Activated T-cell treated with anti-CD3 and anti-CD28 coated beads, Interleukin-2, amount 50 U/mL, for 72 hours (primary cell): ENCODE results near the gene AIPL1. TPM values are rescaled to one million over a fixed set of nuclear protein-coding genes. Genes with fewer than 3 reads are reported as not detected.
"Not testable (repeated sequence)": the region's sequence is repeated elsewhere in the genome, so short reads cannot be mapped to it uniquely, and the experiment has no call there.

Experiments
- ATAC-seq, 2 donors: fragments of 150-1000 bp; cut with Tn5 transposase; replicated peaks in 1 of 2; 2 replicates each; pipeline ENCODE4 v1.10.0; 2021; ENCODE audit warnings: moderate library complexity in 2 of 2, mild to moderate bottlenecking in 1 of 2
- DNase-seq, 2 donors: peaks; one replicate each; pipeline ENCODE4 v3.0.0; 2021 to 2022; ENCODE audit warnings: mixed read lengths in 1 of 2
- H3K27ac Mint-ChIP-seq: one replicate; pipeline ENCODE4 v1.8.0; 2022; ENCODE audit warnings: mild to moderate bottlenecking, moderate library complexity, mixed read lengths
- H3K27me3 Mint-ChIP-seq: one replicate; pipeline ENCODE4 v1.8.0; 2022; ENCODE audit warnings: low read depth, mixed read lengths
- H3K36me3 Mint-ChIP-seq, 2 donors: one replicate each; pipeline ENCODE4 v1.8.0; 2022; ENCODE audit warnings: mixed read lengths in 2 of 2, mild to moderate bottlenecking in 1 of 2; ENCODE audit not compliant: insufficient read depth in 2 of 2
- H3K4me1 Mint-ChIP-seq: one replicate; pipeline ENCODE4 v1.8.0; 2022; ENCODE audit warnings: low read depth, mixed read lengths
- H3K4me3 Mint-ChIP-seq, 2 donors: one replicate each; pipeline ENCODE4 v1.8.0; 2022; ENCODE audit warnings: mild to moderate bottlenecking in 2 of 2, mixed read lengths in 2 of 2, moderate library complexity in 2 of 2
- H3K9me3 Mint-ChIP-seq, 2 donors: one replicate each; pipeline ENCODE4 v1.8.0; 2022; ENCODE audit warnings: mixed read lengths in 2 of 2
- total RNA-seq, 2 donors: library from RNA; stranded (reverse); gene quantifications; one replicate each; pipeline ENCODE4 v1.2.3, GENCODE V29; 2022

The AIPL1 gene
- total RNA-seq, result not detected

GRCh38 chr17:6435051-6435450, at the start of gene AIPL1:
Gene AIPL1 (minus strand): TSS chr17:6435121. CDS start chr17:6435104, 17 bp downstream.
- Mint-ChIP-seq H3K27me3 (peaks cover 36% of the 10 kb centered on the region), H3K27ac (no peak within 1 kb of the TSS), H3K9me3 (peaks cover 0 to 2% of the 10 kb centered on the region in 2 donors), H3K4me3 (no peak within 1 kb of the TSS), H3K4me1 (no peaks in the 10 kb centered on the region), H3K36me3 (peaks cover 2 to 7% of the 10 kb centered on the region in 2 donors)
- no peak for ATAC-seq
- DNase-seq, result no peak

GRCh38 chr17:6483507-6483906, 48.6 kb upstream of the AIPL1 start:
- no peaks in the 10 kb centered on the region for H3K36me3 Mint-ChIP-seq
- DNase-seq (no peak), ATAC-seq (no peak)
- H3K9me3 Mint-ChIP-seq, result no peaks in the 10 kb centered on the region
- H3K4me1 Mint-ChIP-seq, result no peaks in the 10 kb centered on the region
- peaks cover 8% of the 10 kb centered on the region for H3K27me3 Mint-ChIP-seq
- no peak overlapping the region for H3K4me3 Mint-ChIP-seq
- H3K27ac Mint-ChIP-seq, result no peak overlapping the region

GRCh38 chr17:6482796-6483195, 47.9 kb upstream of the AIPL1 start:
- H3K9me3 Mint-ChIP-seq, DNase-seq, H3K27ac Mint-ChIP-seq, H3K4me3 Mint-ChIP-seq, H3K4me1 Mint-ChIP-seq, ATAC-seq, H3K36me3 Mint-ChIP-seq, H3K27me3 Mint-ChIP-seq: not testable (repeated sequence)

- Mint-ChIP-seq H3K36me3 (no peaks in the 10 kb centered on the region), H3K27ac (no peak overlapping the region), H3K4me3 (no peak overlapping the region), H3K4me1 (no peaks in the 10 kb centered on the region), H3K9me3 (no peaks in the 10 kb centered on the region), H3K27me3 (peaks cover 8% of the 10 kb centered on the region)
- ATAC-seq, result no peak
- no peak for DNase-seq
Observed at GRCh38 chr17:6482105-6482455, 47.2 kb upstream of the AIPL1 start.

- H3K4me1 Mint-ChIP-seq, result no peaks in the 10 kb centered on the region
- ATAC-seq (no peak), DNase-seq (no peak)
- H3K27ac Mint-ChIP-seq, result no peak overlapping the region
- no peak overlapping the region for H3K4me3 Mint-ChIP-seq
- H3K36me3 Mint-ChIP-seq, result no peaks in the 10 kb centered on the region
- H3K9me3 Mint-ChIP-seq, result no peaks in the 10 kb centered on the region
- peaks cover 8% of the 10 kb centered on the region for H3K27me3 Mint-ChIP-seq
Observed at GRCh38 chr17:6480303-6480675, 45.4 kb upstream of the AIPL1 start.

- H3K27me3 Mint-ChIP-seq, result peaks cover 8% of the 10 kb centered on the region
- H3K27ac Mint-ChIP-seq, result no peak overlapping the region
- H3K4me1 Mint-ChIP-seq, result no peaks in the 10 kb centered on the region
- no peak overlapping the region for H3K4me3 Mint-ChIP-seq
- no peak for ATAC-seq
- no peaks in the 10 kb centered on the region for H3K36me3 Mint-ChIP-seq
- no peak for DNase-seq
- no peaks in the 10 kb centered on the region for H3K9me3 Mint-ChIP-seq
Observed at GRCh38 chr17:6479622-6480302, 44.8 kb upstream of the AIPL1 start.

- Mint-ChIP-seq H3K36me3 (no peaks in the 10 kb centered on the region), H3K4me1 (no peaks in the 10 kb centered on the region), H3K9me3 (no peaks in the 10 kb centered on the region), H3K4me3 (no peak overlapping the region), H3K27ac (no peak overlapping the region), H3K27me3 (peaks cover 8% of the 10 kb centered on the region)
- DNase-seq (no peak), ATAC-seq (no peak)
Observed at GRCh38 chr17:6478486-6478885, 43.6 kb upstream of the AIPL1 start.

- Mint-ChIP-seq H3K4me3 (no peak overlapping the region), H3K9me3 (no peaks in the 10 kb centered on the region), H3K27ac (no peak overlapping the region), H3K27me3 (peaks cover 8% of the 10 kb centered on the region), H3K36me3 (no peaks in the 10 kb centered on the region), H3K4me1 (peaks cover 6% of the 10 kb centered on the region)
- ATAC-seq (no peak), DNase-seq (no peak)
Observed at GRCh38 chr17:6477831-6478383, 43.0 kb upstream of the AIPL1 start.

GRCh38 chr17:6476810-6477179, 41.9 kb upstream of the AIPL1 start:
- peaks cover 8% of the 10 kb centered on the region for H3K27me3 Mint-ChIP-seq
- DNase-seq, result no peak
- H3K4me1 Mint-ChIP-seq, result peaks cover 6% of the 10 kb centered on the region
- H3K9me3 Mint-ChIP-seq, result no peaks in the 10 kb centered on the region
- H3K36me3 Mint-ChIP-seq, result no peaks in the 10 kb centered on the region
- H3K4me3 Mint-ChIP-seq, result no peak overlapping the region
- ATAC-seq, result no peak
- H3K27ac Mint-ChIP-seq, result no peak overlapping the region

GRCh38 chr17:6476076-6476809, 41.3 kb upstream of the AIPL1 start:
- Mint-ChIP-seq H3K27ac (peak overlapping the region; percentile 2), H3K36me3 (no peaks in the 10 kb centered on the region), H3K9me3 (no peaks in the 10 kb centered on the region), H3K4me1 (peaks cover 6% of the 10 kb centered on the region), H3K4me3 (no peak overlapping the region), H3K27me3 (peaks cover 4% of the 10 kb centered on the region)
- ATAC-seq, result no peak
- DNase-seq, result no peak

GRCh38 chr17:6475411-6475810, 40.5 kb upstream of the AIPL1 start:
- no peak overlapping the region for H3K27ac Mint-ChIP-seq
- DNase-seq (no peak), ATAC-seq (no peak)
- H3K27me3 Mint-ChIP-seq, result no peaks in the 10 kb centered on the region
- H3K4me3 Mint-ChIP-seq, result no peak overlapping the region
- H3K4me1 Mint-ChIP-seq, result peaks cover 6% of the 10 kb centered on the region
- no peaks in the 10 kb centered on the region for H3K9me3 Mint-ChIP-seq
- no peaks in the 10 kb centered on the region for H3K36me3 Mint-ChIP-seq

- Mint-ChIP-seq H3K27ac (no peak overlapping the region), H3K27me3 (no peaks in the 10 kb centered on the region)
Observed at GRCh38 chr17:6474906-6475305, 40.0 kb upstream of the AIPL1 start.

GRCh38 chr17:6474376-6474775, 39.5 kb upstream of the AIPL1 start:
- H3K27ac Mint-ChIP-seq, result no peak overlapping the region
- no peaks in the 10 kb centered on the region for H3K9me3 Mint-ChIP-seq
- H3K4me3 Mint-ChIP-seq, result no peak overlapping the region

More at GRCh38 chr17:6474906-6475305, 40.0 kb upstream of the AIPL1 start:
- Mint-ChIP-seq H3K9me3 (no peaks in the 10 kb centered on the region), H3K36me3 (no peaks in the 10 kb centered on the region), H3K4me3 (no peak overlapping the region), H3K4me1 (peaks cover 6% of the 10 kb centered on the region)
- ATAC-seq (no peak), DNase-seq (no peak)

More at GRCh38 chr17:6474376-6474775, 39.5 kb upstream of the AIPL1 start:
- Mint-ChIP-seq H3K4me1 (peaks cover 6% of the 10 kb centered on the region), H3K36me3 (no peaks in the 10 kb centered on the region), H3K27me3 (no peaks in the 10 kb centered on the region)
- no peak for ATAC-seq
- DNase-seq, result no peak
